Right kidney (tissue), 1 donor: ENCODE data around the gene ZGPAT.

Experiments
- DNase-seq: peaks from one replicate; pipeline ENCODE4 v3.0.0-alpha.2; 2016

ZGPAT gene

GRCh38 chr20:63785691-63786131 lies 77.9 kb downstream of the ZGPAT start:
- DNase-seq, result no peak
